ENCODE measurements around the gene SELENOO.

SELENOO gene

DNA sequence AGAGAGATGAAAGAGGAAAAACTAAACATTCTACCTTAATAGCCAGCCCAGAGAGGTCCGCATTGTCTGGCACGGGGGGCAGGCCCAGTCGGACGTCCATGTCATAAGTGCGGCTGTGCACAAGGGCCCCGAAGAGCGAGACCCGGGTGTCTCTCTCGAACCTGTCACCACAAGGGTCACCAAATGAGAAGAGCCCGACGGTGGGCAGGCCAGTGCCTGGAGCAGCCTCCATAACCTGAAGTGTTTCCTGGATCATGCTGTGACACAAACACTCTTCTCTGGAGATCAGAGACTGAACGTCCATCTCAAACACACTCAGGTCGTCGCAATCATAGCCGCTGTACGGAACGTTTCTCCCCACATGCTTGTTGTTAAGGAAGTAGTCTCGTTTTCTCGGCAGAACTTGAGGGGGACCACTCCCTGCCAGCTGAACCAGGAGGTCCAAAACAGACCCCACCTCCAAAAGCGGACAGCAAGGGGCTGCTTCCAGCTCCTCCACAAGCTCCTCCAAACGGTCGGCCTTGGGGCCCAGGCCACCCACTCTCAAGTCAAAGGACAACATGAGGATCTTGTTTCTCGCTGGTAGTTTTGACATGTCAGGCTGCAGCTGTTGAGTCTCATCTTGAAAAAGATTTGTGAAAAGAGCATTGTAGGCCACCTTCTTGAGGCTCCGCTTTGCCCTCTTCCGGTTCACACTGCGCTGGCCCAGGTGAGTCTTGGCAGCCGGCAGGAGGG is 43.0 kb downstream of the SELENOO start:
- DNase-seq: no peak

DNA sequence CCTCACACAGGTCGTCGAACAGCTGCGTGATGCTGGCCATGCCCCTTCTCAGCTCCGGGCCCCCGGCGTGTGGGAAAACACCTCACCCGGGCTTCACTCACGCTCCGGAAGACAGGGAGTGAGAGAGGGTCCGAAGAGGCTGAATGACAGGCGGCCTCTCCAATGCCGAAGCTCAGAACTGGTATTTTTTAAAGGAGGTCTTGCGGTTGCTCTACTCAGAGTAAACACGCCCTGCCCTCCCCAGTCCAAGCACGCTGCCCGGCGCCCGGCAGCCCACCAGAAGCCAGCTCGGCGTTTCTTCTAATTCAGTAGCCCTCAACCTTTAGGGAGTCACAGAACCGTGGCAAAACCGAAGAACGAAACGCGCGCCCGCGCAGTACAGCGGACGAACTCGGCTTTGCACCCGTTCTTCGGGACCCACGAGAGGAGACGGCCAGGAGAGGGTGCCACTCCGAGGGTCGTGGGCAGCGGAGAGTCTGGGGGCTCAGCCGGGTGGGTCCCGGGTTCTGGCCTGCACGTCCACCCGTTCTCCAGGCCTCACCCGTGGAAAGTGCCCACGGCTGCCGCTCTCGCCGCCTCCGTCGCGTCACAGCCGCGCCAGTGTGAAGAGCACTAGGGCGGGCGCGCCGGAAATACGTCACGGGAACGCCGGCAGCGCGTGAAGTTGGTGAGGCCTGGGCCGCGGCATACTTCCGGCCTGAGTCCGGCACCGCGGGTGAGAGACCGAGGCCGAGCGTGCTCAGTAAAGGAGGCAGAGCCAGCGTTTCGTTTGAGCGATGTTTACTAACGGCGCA is 43.8 kb downstream of the SELENOO start, which contains the start of gene TUBGCP6:
TSS of gene TUBGCP6 (minus strand) at position 604 of the 794 bp plus-strand sequence. CDS start at position 40, 564 bp downstream.
- peak; percentile 93 for DNase-seq

DNA sequence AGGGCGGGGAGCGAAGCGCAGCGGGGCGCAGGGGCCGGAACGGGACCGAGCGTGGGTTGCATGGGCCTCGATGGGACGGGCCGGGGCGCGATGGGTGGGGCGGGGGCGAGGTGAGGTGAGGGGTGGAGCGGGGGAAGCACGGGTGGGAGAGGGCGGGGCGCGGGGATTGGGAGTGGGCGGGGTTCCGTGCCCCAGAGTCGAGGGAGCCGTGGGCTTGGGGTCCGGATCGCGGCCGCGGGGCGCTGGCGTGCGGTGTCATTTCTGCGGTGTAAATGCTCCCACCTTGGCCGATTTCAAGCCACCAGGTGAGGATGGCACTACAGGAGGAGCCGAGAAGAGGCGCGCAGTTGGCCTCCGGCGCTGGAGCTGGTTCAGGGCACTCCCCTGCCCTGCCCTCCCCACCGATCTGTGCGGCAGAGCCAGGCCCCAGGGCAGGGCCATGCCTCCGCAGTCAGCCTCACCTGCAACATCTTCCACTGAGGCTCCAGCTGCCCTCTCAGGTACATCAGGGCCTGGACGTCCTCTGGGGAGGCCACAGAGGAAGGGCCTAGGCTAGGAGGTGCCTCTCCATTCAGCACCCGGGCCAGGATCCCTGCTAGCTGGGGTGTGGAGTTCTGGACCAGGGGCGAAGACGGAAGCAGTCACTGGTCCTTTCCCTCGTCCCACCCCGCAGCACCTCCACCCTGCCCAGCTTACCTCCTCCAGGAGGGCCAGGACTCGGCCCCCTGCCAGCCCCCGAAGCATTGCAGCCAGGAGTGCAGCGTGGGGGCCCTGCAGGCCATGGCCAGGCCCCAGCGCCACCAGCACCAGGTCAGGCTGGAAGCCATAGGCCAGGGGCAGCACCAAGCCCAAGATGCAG is 44.6 kb downstream of the SELENOO start:
- no peak for DNase-seq

DNA sequence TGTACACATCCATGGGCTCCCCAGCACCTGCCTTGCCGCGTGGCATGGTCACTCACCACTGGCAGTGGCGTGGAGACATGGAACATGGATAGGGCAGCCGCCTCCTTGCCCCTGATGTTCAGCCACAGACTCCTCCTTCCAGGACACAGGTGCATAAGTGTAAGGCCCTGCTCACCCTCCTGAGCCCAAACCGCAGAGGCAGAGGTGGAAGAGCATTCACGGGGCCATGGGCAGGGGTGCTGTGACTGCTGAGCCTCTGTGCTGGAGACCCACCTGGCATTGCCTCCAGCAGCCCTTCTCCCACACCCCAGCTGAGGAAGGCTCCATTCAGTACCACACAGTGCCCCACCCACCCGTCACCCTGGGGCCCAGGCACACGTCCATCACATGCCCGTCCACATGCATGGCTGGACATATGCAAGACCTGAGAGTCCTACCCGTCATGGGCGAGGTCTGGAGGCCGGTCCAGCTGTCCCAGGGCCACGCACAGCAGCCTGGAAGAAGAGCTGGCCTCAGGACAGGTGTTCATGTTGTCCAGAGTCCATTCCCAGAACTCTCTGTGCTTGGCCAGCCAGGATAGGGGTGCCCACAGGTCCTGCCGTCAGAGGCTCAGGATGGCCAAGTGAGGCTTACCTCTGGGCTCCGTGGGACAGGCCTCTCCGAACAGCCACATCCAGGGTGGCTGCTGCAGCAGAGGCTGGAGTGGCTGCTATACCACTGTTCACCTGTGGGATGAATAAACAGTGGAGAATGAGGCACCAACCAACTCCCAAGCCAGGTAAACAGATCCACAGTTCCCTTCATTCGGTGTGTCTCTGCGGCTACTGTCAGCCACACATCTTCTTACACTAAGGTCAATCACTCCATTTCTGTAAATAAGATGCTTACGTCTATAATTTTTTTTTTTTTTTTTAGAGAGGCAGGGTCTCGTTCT is 45.7 kb downstream of the SELENOO start:
- no peak for DNase-seq

DNA sequence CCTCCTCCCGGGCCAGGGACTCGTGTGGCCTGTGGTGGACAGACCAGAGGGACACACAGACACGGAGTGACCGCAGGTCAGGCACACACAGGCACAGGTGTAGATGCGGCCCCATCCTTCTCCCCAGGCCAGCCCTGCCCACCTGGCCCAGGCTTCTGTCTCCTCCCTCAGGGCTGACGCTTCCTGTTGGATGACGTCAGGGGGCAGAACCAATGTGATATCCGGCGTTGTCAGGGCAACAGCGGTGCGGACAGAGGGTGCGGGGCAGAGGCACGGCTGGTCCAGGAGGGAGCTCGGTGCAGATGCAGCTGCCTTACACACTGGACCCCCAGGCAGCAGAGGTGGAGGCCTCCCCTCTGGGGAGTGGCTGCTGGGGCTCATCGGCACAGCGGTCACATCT is 46.9 kb downstream of the SELENOO start:
- DNase-seq: peak; percentile 55

DNA sequence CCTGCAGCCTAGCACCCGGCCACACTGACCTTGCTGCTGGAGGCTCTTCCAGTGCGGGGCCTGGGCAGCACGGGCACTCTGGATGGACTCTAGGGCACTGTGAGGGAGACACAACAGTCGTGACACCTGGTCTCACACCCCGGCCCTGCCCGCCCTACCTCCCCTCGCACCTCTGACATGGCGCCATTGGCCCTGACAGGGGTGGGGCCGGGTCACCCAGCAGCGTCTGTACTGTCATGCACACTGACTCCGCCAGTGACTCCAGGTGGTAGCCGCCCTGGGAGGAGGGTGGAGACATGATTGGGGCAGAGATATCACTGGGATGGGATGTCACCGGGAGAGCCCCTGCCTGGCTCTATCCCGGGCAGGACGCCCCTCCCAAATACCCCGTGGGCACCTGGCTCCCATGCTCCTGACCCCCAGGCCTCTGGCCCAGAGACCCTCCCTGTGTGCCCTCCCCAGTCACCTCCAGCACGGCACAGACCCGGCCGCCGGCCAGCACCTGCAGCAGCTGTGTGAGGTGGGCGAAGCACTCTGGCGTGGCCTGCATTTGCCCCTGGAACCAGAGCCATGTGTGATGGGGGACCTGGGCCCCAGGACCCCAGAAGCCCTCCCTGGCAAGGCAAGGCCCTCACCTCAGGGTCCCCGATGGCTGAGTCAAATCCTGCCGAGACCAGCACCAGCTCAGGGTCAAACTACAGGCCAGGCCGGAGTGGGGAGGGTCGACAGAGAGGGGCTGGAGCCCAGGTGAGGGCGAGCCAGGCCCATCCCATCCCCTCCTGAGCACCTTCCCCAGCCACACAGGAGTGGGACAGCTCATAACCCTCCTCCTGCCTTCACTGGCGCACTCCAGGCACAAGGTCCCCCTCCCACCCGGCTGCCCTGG is 47.6 kb downstream of the SELENOO start:
- no peak for DNase-seq

DNA sequence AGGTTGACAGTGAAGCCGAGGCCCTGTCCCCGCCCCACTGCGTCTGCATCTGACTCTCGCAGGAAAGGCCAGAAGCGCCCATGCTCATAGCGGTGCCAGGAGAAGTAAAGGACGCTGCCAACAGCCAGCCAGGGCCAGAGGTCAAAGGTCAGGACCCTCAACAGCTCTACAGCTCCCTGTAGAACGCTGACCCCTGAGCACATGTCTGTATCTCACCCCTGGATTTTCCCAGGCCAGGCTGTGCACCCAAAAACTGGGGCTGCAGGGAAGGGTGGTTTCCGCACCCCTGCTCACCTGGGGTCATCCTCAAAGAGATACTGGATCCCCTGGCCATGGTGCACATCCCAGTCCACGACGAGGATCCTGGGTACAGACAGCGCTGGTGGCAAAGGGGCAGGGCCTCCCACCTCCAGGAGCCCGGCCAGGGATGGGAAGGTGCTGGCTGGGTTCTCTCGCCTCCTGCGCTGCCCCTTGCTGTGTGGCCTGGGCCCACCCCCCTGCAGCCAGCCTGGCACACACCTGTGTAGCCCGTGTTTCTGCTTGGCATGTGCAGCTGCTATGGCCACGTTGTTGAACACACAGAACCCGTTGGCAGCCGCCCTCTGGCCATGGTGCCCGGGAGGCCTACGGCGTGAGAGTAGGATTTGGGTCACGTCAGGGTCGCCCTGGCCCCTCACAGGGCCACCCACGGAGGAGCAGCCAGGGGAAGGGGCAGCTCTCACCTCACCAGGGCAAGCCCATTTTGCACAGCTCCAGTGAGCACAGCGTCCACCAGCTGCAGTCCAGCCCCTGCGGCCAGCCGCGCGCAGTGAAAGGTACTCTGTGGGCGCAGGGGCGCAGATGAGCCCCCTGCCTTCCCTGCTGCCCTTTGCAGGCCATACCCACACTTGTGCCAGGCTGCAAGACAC is 48.8 kb downstream of the SELENOO start:
- DNase-seq: no peak

DNA sequence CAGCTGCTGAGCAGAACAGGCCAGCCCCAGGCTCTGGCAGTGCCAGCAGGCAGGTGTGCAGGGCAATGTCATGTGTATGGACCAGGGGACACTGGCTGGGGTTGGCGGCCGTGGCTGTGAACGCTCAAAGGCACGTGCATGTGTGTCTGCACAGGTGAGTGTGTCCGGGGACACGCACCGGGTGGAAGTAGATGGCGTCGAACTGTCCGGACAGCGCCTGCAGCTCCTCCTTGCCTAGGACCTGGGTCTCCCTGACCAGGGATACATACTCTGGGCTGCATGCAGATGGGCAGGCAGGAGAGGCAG is 49.4 kb downstream of the SELENOO start:
- DNase-seq: no peak

DNA sequence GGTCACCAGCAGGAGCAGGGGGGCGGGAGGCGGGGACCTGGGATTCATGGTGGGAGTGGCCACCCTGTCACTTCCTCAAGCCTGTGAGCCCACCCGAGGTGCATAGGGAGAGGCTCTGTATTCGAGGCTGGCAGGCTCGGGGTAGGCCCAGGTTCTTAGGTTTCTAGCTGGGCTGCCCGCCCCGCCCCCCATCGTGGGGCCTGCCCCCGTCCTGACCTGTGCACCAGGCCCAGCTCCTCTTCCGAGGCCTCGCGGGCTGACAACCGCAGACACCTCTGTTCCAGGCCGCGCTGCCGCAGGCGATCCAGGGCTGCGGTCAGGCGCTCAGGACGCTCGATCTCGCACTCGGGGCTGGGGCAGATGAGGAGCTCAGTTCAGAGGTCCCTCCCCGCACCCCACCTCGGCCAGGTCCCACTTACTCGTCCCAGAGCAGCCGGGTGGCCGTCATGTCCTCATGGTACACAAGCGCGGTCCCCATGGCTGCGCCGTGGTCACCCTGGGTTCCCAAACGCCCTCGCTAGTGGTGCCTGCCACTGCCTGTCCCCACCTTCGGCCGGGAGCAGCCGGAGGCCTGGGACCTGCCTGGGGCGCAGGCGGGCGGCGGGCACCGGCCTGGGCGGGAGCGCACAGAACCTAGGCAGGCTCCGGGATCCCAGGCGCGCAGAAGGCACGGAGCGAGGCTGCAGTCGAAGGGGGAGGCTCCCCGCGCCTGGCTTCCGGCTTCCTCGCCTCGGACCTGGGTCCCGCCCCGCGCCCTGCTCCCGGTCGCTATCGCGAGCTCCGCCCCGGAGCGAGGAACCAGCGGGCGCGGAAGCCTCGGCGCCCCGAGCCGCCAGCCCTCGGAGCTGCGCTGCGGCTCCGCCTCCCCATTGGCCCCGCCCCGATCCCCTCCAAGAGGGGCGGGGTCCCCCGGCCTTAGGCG is 50.0 kb downstream of the SELENOO start, which contains the start of gene HDAC10:
TSS of gene HDAC10 (minus strand) at position 711 of the 922 bp plus-strand sequence. CDS start at position 478, 233 bp downstream.
- peak; percentile 82 for DNase-seq

DNA sequence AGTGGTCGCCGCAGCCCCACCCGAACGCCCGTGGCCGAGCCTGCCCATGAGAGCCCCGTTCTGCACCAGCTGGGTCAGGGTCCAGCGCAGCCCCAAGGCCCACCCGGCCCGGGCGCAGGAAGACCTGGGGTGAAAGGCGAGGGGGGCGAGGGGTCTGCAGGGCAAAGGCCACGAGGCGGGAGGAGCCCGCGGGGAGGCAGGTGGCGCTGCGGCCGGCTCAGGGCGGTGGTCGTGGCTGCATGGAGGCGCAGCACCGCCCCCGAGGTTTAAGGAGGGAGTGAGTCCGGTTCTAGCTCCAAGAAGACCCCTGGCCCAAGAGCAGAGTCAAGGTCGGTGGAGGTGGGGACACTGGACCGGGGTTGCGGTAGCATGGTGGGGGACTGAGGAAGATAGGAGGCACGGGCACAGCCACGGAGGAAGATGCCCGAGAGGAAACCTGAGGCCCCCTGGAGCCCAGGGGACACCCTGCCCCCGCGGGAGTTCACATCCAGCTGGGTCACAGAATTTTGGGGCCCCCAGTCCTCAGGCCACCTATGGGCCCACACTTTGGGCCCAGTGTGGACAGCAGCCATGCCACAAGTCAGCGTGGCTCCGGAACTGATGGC is 50.8 kb downstream of the SELENOO start:
- no peak for DNase-seq

DNA sequence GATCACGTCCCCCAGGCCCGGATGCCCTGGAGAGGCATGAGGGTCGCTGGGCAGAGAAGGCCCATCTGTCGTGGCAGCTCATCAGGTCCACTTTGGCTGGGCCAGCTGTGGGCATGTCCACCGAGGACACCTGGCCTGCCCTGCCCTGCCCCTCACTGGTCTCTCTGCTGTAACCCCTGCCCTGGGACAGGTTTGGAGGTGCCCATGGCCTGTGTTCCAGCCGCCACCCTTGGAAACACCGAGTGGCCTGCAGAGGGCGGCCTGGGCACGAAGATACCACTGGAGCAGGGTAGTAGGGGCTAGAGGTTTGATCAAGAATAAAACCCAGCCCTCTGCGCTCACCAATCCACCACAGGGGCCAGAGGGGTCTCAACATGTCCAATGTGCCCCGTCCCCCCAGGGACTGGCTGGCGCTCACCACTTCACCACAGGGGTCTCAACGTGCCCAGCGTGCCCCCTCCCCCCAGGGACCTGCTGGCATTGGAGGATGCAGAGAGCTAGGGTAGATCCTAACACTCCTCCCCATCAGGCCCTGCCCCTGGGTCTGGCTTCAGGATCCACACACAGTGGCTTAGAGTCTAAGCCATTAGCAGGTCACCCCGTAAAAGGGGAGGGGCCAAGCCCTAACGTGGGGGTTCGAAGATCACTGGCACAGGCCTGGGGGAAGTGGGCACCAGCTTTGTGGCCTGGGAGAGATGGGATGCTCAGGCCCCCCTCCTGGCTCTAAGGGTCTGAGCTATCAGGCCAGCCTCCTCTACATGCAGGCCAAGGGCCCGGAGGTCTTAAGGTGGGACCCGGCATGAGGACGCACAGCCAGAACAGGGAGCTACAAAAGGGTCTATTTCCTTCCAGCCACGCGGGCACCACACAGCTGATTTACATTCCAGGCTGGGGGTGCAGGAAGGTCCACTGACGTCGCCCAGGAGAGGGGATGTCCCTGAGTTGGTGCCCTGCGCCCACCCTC is 51.6 kb downstream of the SELENOO start:
- peak; percentile 77 for DNase-seq

DNA sequence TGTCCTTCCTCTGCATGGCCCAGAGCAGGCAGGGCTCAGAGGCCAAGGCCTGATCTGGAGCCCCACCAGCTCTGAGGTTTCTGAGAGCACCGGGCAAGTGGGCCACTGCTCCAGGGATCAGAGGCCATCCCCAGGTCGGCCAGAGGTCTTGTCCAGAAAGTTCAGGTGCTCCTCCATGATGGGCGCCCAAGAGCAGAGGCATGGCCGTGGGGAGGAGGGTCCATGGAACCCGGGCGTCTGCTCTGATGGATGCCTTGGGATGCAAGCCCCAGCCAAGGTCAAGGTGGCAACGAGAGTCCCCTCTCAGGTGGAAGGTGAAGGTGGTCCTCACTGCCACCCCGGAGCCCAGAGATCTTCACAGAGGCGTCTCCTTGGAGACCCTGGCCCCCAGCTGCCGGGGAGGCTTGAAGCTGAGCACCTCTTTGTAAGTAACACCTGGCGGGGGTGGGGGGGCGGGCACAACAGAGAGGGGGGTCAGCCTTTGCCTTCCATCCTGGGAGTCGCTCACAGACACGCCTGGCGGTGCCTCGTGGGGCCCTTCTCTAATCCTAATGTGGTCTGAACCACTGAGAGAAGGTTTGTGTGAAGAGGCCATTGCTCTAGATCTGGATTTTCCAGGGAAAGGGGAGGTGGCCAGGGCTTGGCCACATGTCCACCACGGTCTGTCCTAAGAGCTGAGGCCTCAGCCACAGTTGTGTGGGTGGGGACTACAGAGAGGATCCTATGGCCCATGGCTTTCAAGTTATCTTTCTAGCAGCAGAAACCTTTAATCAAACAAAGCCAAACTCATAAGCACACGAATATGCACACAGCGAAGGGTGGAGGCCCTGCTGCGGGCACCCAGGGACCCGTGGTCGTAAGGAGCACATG is 52.5 kb downstream of the SELENOO start:
- DNase-seq: no peak

DNA sequence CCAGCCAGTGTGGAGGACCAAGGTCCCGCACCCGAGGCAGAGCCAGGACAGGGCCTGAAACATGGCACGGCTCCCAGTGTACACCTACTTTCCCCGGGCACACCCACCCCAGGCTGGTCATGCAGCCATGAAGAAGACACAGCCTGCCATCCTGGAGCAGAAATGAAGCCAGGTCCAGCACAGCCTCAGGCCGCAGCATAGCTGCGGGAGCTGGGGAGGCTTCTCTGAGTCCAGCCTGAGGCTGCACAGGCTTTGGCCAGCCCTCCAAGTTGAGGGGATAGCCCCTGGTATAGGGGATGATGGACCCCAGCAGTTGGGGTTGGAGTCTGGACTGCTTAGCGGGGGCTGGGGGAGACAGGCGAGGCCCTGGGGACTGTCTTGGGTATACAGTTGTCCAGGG is 53.1 kb downstream of the SELENOO start:
- DNase-seq: no peak

DNA sequence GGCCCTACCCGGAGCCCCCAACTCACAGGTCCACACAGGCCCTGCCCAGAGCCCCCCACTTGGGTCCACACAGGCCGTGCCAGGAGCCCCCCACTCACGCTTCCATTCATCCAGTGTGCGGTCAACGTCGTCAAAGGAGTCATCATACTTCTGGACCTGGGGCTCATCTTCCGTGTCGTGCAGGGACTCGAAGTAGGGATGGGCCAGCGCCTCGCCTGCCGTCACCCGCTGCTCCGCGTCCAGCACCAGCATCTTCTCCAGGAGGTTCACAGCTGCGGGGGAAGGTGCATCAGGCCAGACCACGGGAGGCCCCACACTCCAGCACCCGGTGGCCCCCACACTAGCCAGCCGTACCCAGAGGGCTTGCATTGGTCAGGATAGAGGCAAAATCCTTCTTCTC is 54.3 kb downstream of the SELENOO start:
- no peak for DNase-seq

DNA sequence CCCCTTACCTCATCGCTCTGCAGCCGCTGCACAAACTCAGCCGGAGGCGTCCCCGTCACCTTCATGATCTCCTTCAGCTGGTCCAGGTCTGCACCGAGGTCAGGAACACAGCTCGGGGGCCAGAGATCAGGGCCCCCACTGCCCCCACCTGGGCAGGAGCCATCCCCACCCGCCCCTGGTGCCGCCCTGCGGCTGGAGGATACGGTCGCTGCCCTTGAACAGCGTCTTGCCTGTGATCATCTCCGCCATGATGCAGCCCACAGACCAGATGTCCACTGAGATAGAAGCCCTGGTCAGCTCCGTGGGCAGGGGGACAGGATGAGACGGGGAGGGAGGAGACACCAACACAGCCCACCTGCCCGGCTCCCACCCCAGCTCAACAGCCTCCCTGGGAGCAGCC is 54.8 kb downstream of the SELENOO start:
- no peak for DNase-seq

DNA sequence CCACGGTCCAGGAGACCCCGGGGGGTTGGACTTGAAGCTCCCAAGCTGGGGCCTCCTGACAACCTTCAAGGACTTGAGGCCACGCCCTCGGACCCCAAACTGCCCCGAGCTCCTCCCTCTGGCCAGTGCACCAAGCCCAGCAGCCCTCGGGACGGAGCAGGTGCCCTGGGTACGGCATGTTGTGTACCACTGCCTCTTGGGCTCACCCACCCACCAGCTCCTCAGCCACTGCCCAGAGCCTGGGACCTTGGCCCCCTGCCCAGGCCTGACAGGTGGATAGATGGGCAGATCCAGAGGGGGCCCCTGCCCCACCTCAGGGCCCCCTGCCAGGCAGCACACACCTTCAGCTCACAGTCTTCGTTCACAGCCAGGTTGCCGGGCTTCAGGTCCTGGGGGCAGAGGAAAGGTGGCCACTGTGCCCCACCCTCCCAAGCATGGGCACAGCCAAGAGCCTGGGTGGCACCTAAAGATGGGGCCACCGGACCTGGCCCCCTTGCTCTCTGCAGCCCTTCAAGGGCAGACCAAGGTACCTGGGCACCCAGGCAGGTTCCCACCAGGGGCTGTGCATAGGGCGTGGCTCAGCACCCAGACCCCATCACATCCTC is 55.5 kb downstream of the SELENOO start:
- no peak for DNase-seq
